NCI-H146 (cell line): ENCODE measurements around the gene ODF4.
"Not testable (repeated sequence)": the region's sequence is repeated elsewhere in the genome, so short reads cannot be mapped to it uniquely, and the experiment has no call there.

Experiments used
- DNase-seq: peaks from one replicate; lab custom pipeline; 2025; lab: John Stamatoyannopoulos, UW

Gene ODF4

DNA sequence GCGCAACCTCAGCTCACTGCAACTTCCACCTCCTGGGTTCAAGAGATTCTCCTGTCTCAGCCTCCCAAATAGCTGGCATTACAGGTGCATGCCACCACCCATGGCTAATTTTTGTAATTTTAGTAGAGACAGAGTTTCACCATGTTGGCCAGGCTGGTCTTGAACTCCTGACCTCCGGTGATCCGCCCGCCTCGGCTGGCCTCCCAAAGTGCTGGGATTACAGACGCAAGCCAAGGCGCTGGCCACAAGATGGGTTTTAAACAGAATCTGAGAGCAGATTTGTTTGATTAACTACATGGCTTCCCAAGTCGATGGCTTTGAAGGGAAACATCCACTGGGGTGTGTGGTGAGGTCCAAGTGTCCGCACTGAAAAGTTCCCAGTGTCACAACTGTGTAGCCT lies 54.9 kb downstream of the ODF4 start:
- DNase-seq, result not testable (repeated sequence)
